PFSK-1 (cell line): ENCODE results near the gene TELO2.

Experiments
- POLR2AphosphoS5 ChIP-seq: IDR thresholded peaks from 2 replicates; pipeline ENCODE4 v1.6.1; 2012; ENCODE audit warnings: low read depth, mild to moderate bottlenecking, control low read depth, low read length, moderate library complexity
- TAF1 ChIP-seq: IDR thresholded peaks from 2 replicates; pipeline ENCODE4 v1.6.1; 2012; ENCODE audit warnings: low read length, control low read depth, borderline replicate concordance; ENCODE audit not compliant: insufficient read depth

- no peak for TF ChIP-seq TAF1
- no peak for TF ChIP-seq POLR2AphosphoS5
Observed at GRCh38 chr16:1512774-1513173, 19.6 kb downstream of the TELO2 start.
